HG03060 (cell line): Measurements from ENCODE around the gene CSAG2.
"Not testable (repeated sequence)": the region's sequence is repeated elsewhere in the genome, so short reads cannot be mapped to it uniquely, and the experiment has no call there.

Experiments used
- ATAC-seq: cut with Tn5 transposase; IDR thresholded peaks from one replicate; pipeline ENCODE4 v1.9.1; 2021; ENCODE audit warnings: low read depth, moderate number of reproducible peaks; ENCODE audit not compliant: unreplicated experiment

CSAG2 gene

GRCh38 chrX:152709173-152709572 is at the start of gene CSAG2:
TSS of gene CSAG2 (minus strand) at chrX:152709273. CDS start at chrX:152709112, 161 bp downstream.
- not testable (repeated sequence) for ATAC-seq

- not testable (repeated sequence) for ATAC-seq
Measured at GRCh38 chrX:152754871-152755270, 45.8 kb upstream of the CSAG2 start.

- not testable (repeated sequence) for ATAC-seq
Measured at GRCh38 chrX:152753686-152754650, 44.9 kb upstream of the CSAG2 start, which contains the start of gene MAGEA2. TSS of gene MAGEA2 (minus strand) at chrX:152753842. CDS start at chrX:152751363, 2,479 bp downstream.

- ATAC-seq, result no peak
Measured at GRCh38 chrX:152738560-152738959, 29.5 kb upstream of the CSAG2 start.

GRCh38 chrX:152736528-152736927 is 27.5 kb upstream of the CSAG2 start:
- ATAC-seq, result not testable (repeated sequence)

- ATAC-seq, result no peak
Measured at GRCh38 chrX:152735860-152736511, 26.9 kb upstream of the CSAG2 start.

- no peak for ATAC-seq
Measured at GRCh38 chrX:152735101-152735500, 26.0 kb upstream of the CSAG2 start.

GRCh38 chrX:152734143-152734858 is 25.2 kb upstream of the CSAG2 start:
- not testable (repeated sequence) for ATAC-seq

GRCh38 chrX:152733261-152733975 is 24.3 kb upstream of the CSAG2 start, which contains the start of the genes CSAG1 and MAGEA12:
TSS of gene CSAG1 (minus strand) at chrX:152733721. CDS start at chrX:152732460, 1,261 bp downstream.
TSS of gene MAGEA12 (plus strand) at chrX:152733757. CDS start at chrX:152736162, 2,405 bp downstream.
- ATAC-seq, result no peak

- no peak for ATAC-seq
Measured at GRCh38 chrX:152725409-152725808, 16.3 kb upstream of the CSAG2 start.

- not testable (repeated sequence) for ATAC-seq
Measured at GRCh38 chrX:152713815-152714787, 5.0 kb upstream of the CSAG2 start, which contains the start of gene MAGEA2B. TSS of gene MAGEA2B (plus strand) at chrX:152714628. CDS start at chrX:152717107, 2,479 bp downstream.

GRCh38 chrX:152713195-152713594 is 4.1 kb upstream of the CSAG2 start:
- not testable (repeated sequence) for ATAC-seq

GRCh38 chrX:152706500-152706899 is 2.6 kb downstream of the CSAG2 start:
- ATAC-seq, result not testable (repeated sequence)

GRCh38 chrX:152700390-152700789 is 8.7 kb downstream of the CSAG2 start:
- not testable (repeated sequence) for ATAC-seq

- ATAC-seq, result not testable (repeated sequence)
Measured at GRCh38 chrX:152697952-152698931, 10.8 kb downstream of the CSAG2 start, which contains the start of gene MAGEA3. TSS of gene MAGEA3 (plus strand) at chrX:152698794. CDS start at chrX:152700833, 2,039 bp downstream.

GRCh38 chrX:152681012-152681411 is 28.1 kb downstream of the CSAG2 start:
- not testable (repeated sequence) for ATAC-seq

- not testable (repeated sequence) for ATAC-seq
Measured at GRCh38 chrX:152674652-152675051, 34.4 kb downstream of the CSAG2 start.
